GM18520 (cell line): ENCODE results near the gene CTNNAL1.

Experiments used
- ATAC-seq: cut with Tn5 transposase; IDR thresholded peaks from one replicate; pipeline ENCODE4 v1.9.1; 2021; ENCODE audit not compliant: unreplicated experiment

The CTNNAL1 gene

GRCh38 chr9:108894225-108894997, 118.9 kb downstream of the CTNNAL1 start:
- ATAC-seq: no peak
